Measurements from ENCODE around the gene TPD52L1. TPM values are rescaled to one million over a fixed set of nuclear protein-coding genes. Genes with fewer than 3 reads are reported as not detected.

Gene TPD52L1
- total and polyA plus RNA-seq, 10 of the 15 experiments (the other 5 are each of a cell fraction or from before 2014, with no cell fraction given) = 0.03 to 2.6 (median 0.16) TPM; not detected in 3

GRCh38 chr6:125107896-125108295, 45.7 kb upstream of the TPD52L1 start:
- no peak for ATAC-seq
- no peak for DNase-seq (ENCODE audit: low read depth, low spot score)
- H3K9ac ChIP-seq (ENCODE audit: control insufficient read depth, insufficient read depth, low read length) = no peak overlapping the region
- no peaks in the 10 kb centered on the region for H3K27me3 ChIP-seq (replicated peaks in 1 of 2; ENCODE audit: control insufficient read depth in 2 of 2, insufficient read depth in 2 of 2, low read length in 1 of 2)
- SMC1A ChIA-PET (ENCODE audit: uncharacterized antibody, unreplicated experiment) = no interaction called here
- intact Hi-C loops (cut with micrococcal nuclease; ENCODE audit: unreplicated experiment) = no loop called here
- RAD21 ChIA-PET (ENCODE audit: unreplicated experiment) = no interaction called here
- H3K79me2 ChIP-seq (ENCODE audit: control insufficient read depth, insufficient read depth, low read length) = no peaks in the 10 kb centered on the region
- peaks cover 1% of the 10 kb centered on the region; the same call in 1 of the 3 replicates for H3K9me3 ChIP-seq (replicated peaks; ENCODE audit: control insufficient read depth, insufficient read depth, low read length)
- TF ChIP-seq MYC (IDR thresholded peaks at IDR 0.05; ENCODE audit: insufficient read depth, insufficient read length, insufficient replicate concordance, low read length, severe bottlenecking) = no peak
- TF ChIP-seq HDAC6 (IDR thresholded peaks at IDR 0.05; ENCODE audit: unreplicated experiment) = no peak
- no peak for TF ChIP-seq RELB (IDR thresholded peaks at IDR 0.05; ENCODE audit: low read depth)
- no peak for TF ChIP-seq POLR2A (IDR thresholded peaks at IDR 0.05; ENCODE audit: low read depth, low read length)
- no peak for TF ChIP-seq POU2F2 (IDR thresholded peaks at IDR 0.05; ENCODE audit: borderline replicate concordance, low read depth, low read length)
- no peak overlapping the region for H3K4me2 ChIP-seq (ENCODE audit: control insufficient read depth, insufficient read depth)
- H4K20me1 ChIP-seq (ENCODE audit: control insufficient read depth, insufficient read depth) = no peaks in the 10 kb centered on the region
- 25% methylated on average over 3 of the region's 3 CpGs for WGBS (ENCODE audit: insufficient coverage, insufficient replicate concordance, low lambda C conversion rate, missing lambda C conversion rate)
- H3K4me1 ChIP-seq (ENCODE audit: control insufficient read depth, insufficient read depth, low read length) = no peaks in the 10 kb centered on the region
- CTCF ChIA-PET = interaction anchor here (0.7 kb wide), 1 partner anchor 45 kb away, joined by 3 read pairs; no protein-coding TSS in a partner anchor
- no peaks in the 10 kb centered on the region for H3K36me3 ChIP-seq (ENCODE audit: control insufficient read depth in 2 of 2, insufficient read depth in 2 of 2, low read length in 1 of 2)
- H2AFZ ChIP-seq (ENCODE audit: control insufficient read depth, low read depth, low read length) = no peak overlapping the region
- BruUV-seq (replicated peaks) = no TSS peak
- H3K4me3 ChIP-seq = no peak overlapping the region
- POLR2A ChIA-PET = no interaction called here
- in situ Hi-C loops (cut with MboI) = no loop called here
- FAIRE-seq = no peak
- H3K27ac ChIP-seq (ENCODE audit: control insufficient read depth, insufficient read depth) = no peak overlapping the region

DNA sequence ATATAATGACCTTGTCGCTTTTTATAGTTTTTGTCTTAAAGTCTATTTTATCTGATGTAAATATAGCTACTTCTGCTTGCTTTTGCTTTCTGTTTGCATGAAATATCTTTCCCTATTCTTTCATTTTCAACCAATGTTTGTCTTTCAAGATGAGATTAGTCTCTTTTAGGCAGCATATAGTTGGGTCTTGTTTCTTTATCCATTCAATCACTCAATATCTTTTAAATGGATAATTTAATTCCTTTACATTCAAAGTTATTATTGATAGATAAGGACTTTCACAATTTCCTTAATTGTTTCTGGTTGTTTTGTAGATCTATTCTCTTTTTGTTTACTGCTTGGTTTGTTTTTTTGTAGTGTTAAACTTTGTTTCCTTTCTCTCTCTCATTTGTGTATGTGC, 43.5 kb upstream of the TPD52L1 start:
- Histone ChIP-seq H3K79me2 (ENCODE audit: control insufficient read depth, insufficient read depth, low read length) (no peaks in the 10 kb centered on the region), H3K27ac (ENCODE audit: control insufficient read depth, insufficient read depth) (no peak overlapping the region), H2AFZ (ENCODE audit: control insufficient read depth, low read depth, low read length) (no peak overlapping the region), H3K4me3 (no peak overlapping the region), H3K36me3 (ENCODE audit: control insufficient read depth in 2 of 2, insufficient read depth in 2 of 2, low read length in 1 of 2) (no peaks in the 10 kb centered on the region), H3K4me1 (ENCODE audit: control insufficient read depth, insufficient read depth, low read length) (no peaks in the 10 kb centered on the region), H3K4me2 (ENCODE audit: control insufficient read depth, insufficient read depth) (no peak overlapping the region), H3K27me3 (replicated peaks in 1 of 2; ENCODE audit: control insufficient read depth in 2 of 2, insufficient read depth in 2 of 2, low read length in 1 of 2) (no peaks in the 10 kb centered on the region; a peak in 1 of 4 replicates), H3K9me3 (replicated peaks; ENCODE audit: control insufficient read depth, insufficient read depth, low read length) (peaks cover 1% of the 10 kb centered on the region; the same call in 1 of the 3 replicates), H3K9ac (ENCODE audit: control insufficient read depth, insufficient read depth, low read length) (no peak overlapping the region), H4K20me1 (ENCODE audit: control insufficient read depth, insufficient read depth) (no peaks in the 10 kb centered on the region)
- RAD21 ChIA-PET (ENCODE audit: unreplicated experiment) = no interaction called here
- ATAC-seq (no peak), FAIRE-seq (no peak), DNase-seq (ENCODE audit: low read depth, low spot score) (no peak)
- TF ChIP-seq MEF2A (IDR thresholded peaks at IDR 0.05; ENCODE audit: insufficient read depth, low read depth, low read length) = no peak
- TF ChIP-seq GABPA (IDR thresholded peaks at IDR 0.05; ENCODE audit: low read depth) = no peak
- TF ChIP-seq STAT1 (conservative IDR thresholded peaks at IDR 0.05) = no peak
- no peak for TF ChIP-seq ZNF217 (IDR thresholded peaks at IDR 0.05)
- TF ChIP-seq EED (IDR thresholded peaks at IDR 0.05; ENCODE audit: low read depth) = no peak
- TF ChIP-seq CBFB (IDR thresholded peaks at IDR 0.05; ENCODE audit: low read depth) = no peak
- no peak for TF ChIP-seq POLR2A (IDR thresholded peaks at IDR 0.05; ENCODE audit: low read depth, low read length)
- TF ChIP-seq, protein P1, sequence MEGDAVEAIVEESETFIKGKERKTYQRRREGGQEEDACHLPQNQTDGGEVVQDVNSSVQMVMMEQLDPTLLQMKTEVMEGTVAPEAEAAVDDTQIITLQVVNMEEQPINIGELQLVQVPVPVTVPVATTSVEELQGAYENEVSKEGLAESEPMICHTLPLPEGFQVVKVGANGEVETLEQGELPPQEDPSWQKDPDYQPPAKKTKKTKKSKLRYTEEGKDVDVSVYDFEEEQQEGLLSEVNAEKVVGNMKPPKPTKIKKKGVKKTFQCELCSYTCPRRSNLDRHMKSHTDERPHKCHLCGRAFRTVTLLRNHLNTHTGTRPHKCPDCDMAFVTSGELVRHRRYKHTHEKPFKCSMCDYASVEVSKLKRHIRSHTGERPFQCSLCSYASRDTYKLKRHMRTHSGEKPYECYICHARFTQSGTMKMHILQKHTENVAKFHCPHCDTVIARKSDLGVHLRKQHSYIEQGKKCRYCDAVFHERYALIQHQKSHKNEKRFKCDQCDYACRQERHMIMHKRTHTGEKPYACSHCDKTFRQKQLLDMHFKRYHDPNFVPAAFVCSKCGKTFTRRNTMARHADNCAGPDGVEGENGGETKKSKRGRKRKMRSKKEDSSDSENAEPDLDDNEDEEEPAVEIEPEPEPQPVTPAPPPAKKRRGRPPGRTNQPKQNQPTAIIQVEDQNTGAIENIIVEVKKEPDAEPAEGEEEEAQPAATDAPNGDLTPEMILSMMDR (IDR thresholded peaks at IDR 0.05 in 2 of 3, conservative IDR thresholded peaks at IDR 0.05 in 1 of 3; ENCODE audit: control insufficient read depth in 2 of 3, extremely low read depth in 1 of 3, insufficient read depth in 1 of 3, low read depth in 3 of 3, low read length in 3 of 3) = no peak
- TF ChIP-seq CHD1 (IDR thresholded peaks at IDR 0.05; ENCODE audit: low read depth, low read length) = no peak
- TF ChIP-seq ASH2L (IDR thresholded peaks at IDR 0.05; ENCODE audit: borderline replicate concordance, low read depth) = no peak
- no peak for TF ChIP-seq SREBF2 (IDR thresholded peaks at IDR 0.05; ENCODE audit: low read length)
- WGBS (ENCODE audit: insufficient coverage, insufficient replicate concordance, low lambda C conversion rate, missing lambda C conversion rate) = 58% methylated on average over 1 of the region's 1 CpG
- BruUV-seq (replicated peaks) = no TSS peak
- SMC1A ChIA-PET (ENCODE audit: uncharacterized antibody, unreplicated experiment) = no interaction called here
- intact Hi-C loops (cut with micrococcal nuclease; ENCODE audit: unreplicated experiment) (no loop called here), in situ Hi-C loops (cut with MboI) (loop anchor here (5.0 kb wide), 1 partner anchor 238 kb away; no protein-coding TSS in a partner anchor)
- CTCF ChIA-PET = interaction anchor here (1.1 kb wide), 2 partner anchors 323 to 1308 kb away, joined by 3 to 4 read pairs; no protein-coding TSS in a partner anchor
- POLR2A ChIA-PET = interaction anchor here (0.6 kb wide), 1 partner anchor 864 kb away, joined by 3 read pairs; no protein-coding TSS in a partner anchor

Measured in GM12878 (cell line).